ENCODE measurements around the gene CARF.

DNA sequence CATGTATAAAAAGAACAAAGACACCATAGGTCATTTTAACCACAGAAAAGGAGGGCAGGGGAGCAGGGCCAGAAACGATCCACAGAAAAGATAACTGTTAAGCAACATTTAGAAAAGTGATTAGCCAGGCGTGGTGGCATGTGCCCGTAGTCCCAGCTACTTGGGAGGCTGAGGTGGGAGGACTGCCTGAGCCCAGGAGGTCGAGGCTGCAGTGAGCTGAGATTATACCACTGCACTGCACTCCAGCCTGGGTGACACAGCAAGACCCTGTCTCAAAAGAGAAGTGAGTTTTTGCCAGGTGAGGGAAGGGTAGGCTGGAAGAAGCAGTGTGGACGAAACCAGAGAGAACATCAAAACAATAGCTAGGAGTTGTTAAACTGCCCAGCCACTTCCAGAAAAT, 3.9 kb upstream of the CARF start:
- TF ChIP-seq POLR2AphosphoS5 (IDR thresholded peaks at IDR 0.05) (no peak), CTCF (IDR thresholded peaks at IDR 0.05; ENCODE audit: poor library complexity, severe bottlenecking) (no peak), SMC3 (conservative IDR thresholded peaks at IDR 0.05; ENCODE audit: poor library complexity) (no peak), EZH2 (IDR thresholded peaks at IDR 0.05; ENCODE audit: borderline replicate concordance, insufficient read depth, low read length, poor library complexity, severe bottlenecking) (no peak), REST (IDR thresholded peaks at IDR 0.05; ENCODE audit: borderline replicate concordance) (no peak), MXI1 (conservative IDR thresholded peaks at IDR 0.05; ENCODE audit: poor library complexity, severe bottlenecking) (no peak), RAD21 (conservative IDR thresholded peaks at IDR 0.05) (no peak)
